AG04449 (cell line): ENCODE measurements around the gene MRPS18A.

Experiments used
- CTCF ChIA-PET: fragments of 350-600 bp; formaldehyde crosslinking; extraction: SDS; loops from one replicate; lab custom pipeline; 2021; ENCODE audit warnings: antibody characterized with exemption; lab: Yijun Ruan, JAX
- POLR2A ChIA-PET: fragments of 400-600, 350-600 bp; formaldehyde crosslinking; extraction: SDS; loops from one replicate; lab custom pipeline; 2020; ENCODE audit warnings: antibody characterized with exemption, inconsistent platforms; lab: Yijun Ruan, JAX
- DNase-seq: peaks from one replicate; pipeline ENCODE4 v3.0.0-alpha.2; 2010; ENCODE audit warnings: low read depth, low spot score
- H3K4me3 ChIP-seq: 2 replicates; pipeline ENCODE4 v1.5.1; 2011; ENCODE audit warnings: low read depth, mild to moderate bottlenecking, control low read depth, low read length
- CTCF ChIP-seq: IDR thresholded peaks from one replicate; pipeline ENCODE4 v1.5.1; 2011; ENCODE audit warnings: mild to moderate bottlenecking, moderate library complexity, low read length, control low read depth, inconsistent platforms; ENCODE audit not compliant: insufficient read depth; ENCODE audit errors: missing control alignments

MRPS18A gene

GRCh38 chr6:43687437-43688347 is at the start of gene MRPS18A:
Gene MRPS18A (minus strand): TSS chr6:43687791. CDS start chr6:43687779, 12 bp downstream.
- TF ChIP-seq CTCF = no peak
- ChIA-PET POLR2A (interaction anchor here (1.4 to 1.5 kb wide), 2 partner anchors 19 to 82 kb away, joined by 3 to 7 read pairs; partner anchors contain the start of gene VEGFA), CTCF (interaction anchor here (0.9 to 5.9 kb wide), 9 partner anchors 10 to 391 kb away, joined by 3 to 71 read pairs (median 7); no protein-coding TSS in a partner anchor)
- DNase-seq = no peak
- peak within 1 kb of the TSS; percentile 92 for H3K4me3 ChIP-seq

GRCh38 chr6:43736844-43737243 is 49.3 kb upstream of the MRPS18A start:
- no peak overlapping the region for H3K4me3 ChIP-seq
- ChIA-PET CTCF (interaction anchor here (1.0 kb wide), 2 partner anchors 8 to 70 kb away, joined by 4 to 5 read pairs; no protein-coding TSS in a partner anchor), POLR2A (no interaction called here)
- no peak for DNase-seq
- TF ChIP-seq CTCF = no peak

- H3K4me3 ChIP-seq = no peak overlapping the region
- no peak for DNase-seq
- TF ChIP-seq CTCF = no peak
- ChIA-PET POLR2A (no interaction called here), CTCF (interaction anchor here (0.9 to 2.1 kb wide), 6 partner anchors 9 to 33 kb away, joined by 3 to 9 read pairs (median 4); no protein-coding TSS in a partner anchor)
Measured at GRCh38 chr6:43736211-43736786, 48.7 kb upstream of the MRPS18A start.

- TF ChIP-seq CTCF = no peak
- H3K4me3 ChIP-seq = no peak overlapping the region
- CTCF ChIA-PET = interaction anchor here (0.9 to 2.1 kb wide), 6 partner anchors 9 to 34 kb away, joined by 3 to 9 read pairs (median 4); no protein-coding TSS in a partner anchor
- DNase-seq = no peak
- POLR2A ChIA-PET = no interaction called here
Measured at GRCh38 chr6:43735642-43736199, 48.1 kb upstream of the MRPS18A start.

GRCh38 chr6:43734294-43734665 is 46.7 kb upstream of the MRPS18A start:
- no peak overlapping the region for H3K4me3 ChIP-seq
- DNase-seq = no peak
- CTCF ChIA-PET = no interaction called here
- POLR2A ChIA-PET = no interaction called here
- no peak for TF ChIP-seq CTCF
